Measurements from ENCODE around the gene TMEM175. TPM values are rescaled to one million over a fixed set of nuclear protein-coding genes. Genes with fewer than 3 reads are reported as not detected.

Gene TMEM175
- total RNA-seq, 1 donor from 2014 or later, result 56.5 TPM

- intact Hi-C loops (cut with DNase I), result no loop called here
- H3K27ac ChIP-seq, result no peak overlapping the region
- no peak overlapping the region for H3K4me3 ChIP-seq
- DNase-seq (ENCODE audit: extremely low spot score in 2 of 2), result no peak
- peaks cover 31% of the 10 kb centered on the region for H3K4me1 ChIP-seq
- TF ChIP-seq CTCF (IDR thresholded peaks at IDR 0.05) (no peak), POLR2AphosphoS5 (IDR thresholded peaks at IDR 0.05; ENCODE audit: insufficient read depth in 1 of 2, low read depth in 1 of 2) (no peak), POLR2A (IDR thresholded peaks at IDR 0.05) (no peak)
- peaks cover 0 to 28% of the 10 kb centered on the region in 2 donors for H3K36me3 ChIP-seq
- H3K9me3 ChIP-seq, result no peaks in the 10 kb centered on the region
- no peaks in the 10 kb centered on the region for H3K27me3 ChIP-seq
Measured at GRCh38 chr4:965766-966134, 33.5 kb downstream of the TMEM175 start.

- Histone ChIP-seq H3K9me3 (no peaks in the 10 kb centered on the region), H3K27ac (no peak overlapping the region), H3K4me3 (no peak overlapping the region), H3K36me3 (peaks cover 0 to 26% of the 10 kb centered on the region in 2 donors), H3K27me3 (no peaks in the 10 kb centered on the region), H3K4me1 (peaks cover 38% of the 10 kb centered on the region)
- DNase-seq (ENCODE audit: extremely low spot score in 2 of 2), result no peak
- intact Hi-C loops (cut with DNase I), result no loop called here
- TF ChIP-seq POLR2A (IDR thresholded peaks at IDR 0.05) (no peak), POLR2AphosphoS5 (IDR thresholded peaks at IDR 0.05; ENCODE audit: insufficient read depth in 1 of 2, low read depth in 1 of 2) (no peak), CTCF (IDR thresholded peaks at IDR 0.05) (no peak)
Measured at GRCh38 chr4:966266-967112, 34.2 kb downstream of the TMEM175 start.

- peaks cover 41% of the 10 kb centered on the region for H3K4me1 ChIP-seq
- no peaks in the 10 kb centered on the region for H3K27me3 ChIP-seq
- no peak overlapping the region for H3K4me3 ChIP-seq
- H3K36me3 ChIP-seq, result peaks cover 0 to 16% of the 10 kb centered on the region in 2 donors
- TF ChIP-seq CTCF (IDR thresholded peaks at IDR 0.05), result no peak
- no peak for TF ChIP-seq POLR2AphosphoS5 (IDR thresholded peaks at IDR 0.05; ENCODE audit: insufficient read depth in 1 of 2, low read depth in 1 of 2)
- no peak for TF ChIP-seq POLR2A (IDR thresholded peaks at IDR 0.05)
- no peak overlapping the region for H3K27ac ChIP-seq
- H3K9me3 ChIP-seq, result no peaks in the 10 kb centered on the region
- no peak for DNase-seq (ENCODE audit: extremely low spot score in 2 of 2)
- intact Hi-C loops (cut with DNase I), result no loop called here
Measured at GRCh38 chr4:967113-968104, 35.1 kb downstream of the TMEM175 start.

- H3K27ac ChIP-seq, result no peak overlapping the region
- peaks cover 39% of the 10 kb centered on the region for H3K4me1 ChIP-seq
Measured at GRCh38 chr4:968221-968620, 36.0 kb downstream of the TMEM175 start.

More at GRCh38 chr4:968221-968620, 36.0 kb downstream of the TMEM175 start:
- Histone ChIP-seq H3K36me3 (peaks cover 0 to 8% of the 10 kb centered on the region in 2 donors), H3K9me3 (no peaks in the 10 kb centered on the region), H3K4me3 (no peak overlapping the region), H3K27me3 (no peaks in the 10 kb centered on the region)
- intact Hi-C loops (cut with DNase I), result no loop called here
- no peak for DNase-seq (ENCODE audit: extremely low spot score in 2 of 2)
- TF ChIP-seq POLR2AphosphoS5 (IDR thresholded peaks at IDR 0.05; ENCODE audit: insufficient read depth in 1 of 2, low read depth in 1 of 2) (no peak), POLR2A (IDR thresholded peaks at IDR 0.05) (no peak), CTCF (IDR thresholded peaks at IDR 0.05) (no peak)

Measured in vagina (tissue), 2 donors.